ENCODE results near the gene CAPN1. TPM values are rescaled to one million over a fixed set of nuclear protein-coding genes. Genes with fewer than 3 reads are reported as not detected.
A peak's percentile ranks its signal among the peaks of the same experiment; 100 is the strongest.

CAPN1 gene
- total and polyA plus RNA-seq, 12 donors, result 20.6 to 333 (median 135) TPM

- peaks cover 0 to 38% of the 10 kb centered on the region in 2 donors for H3K36me3 ChIP-seq (replicated peaks in 1 of 2)
- intact Hi-C loops (cut with DNase I), result loop anchor here in 1 of 2 donors (5.0 kb wide), 1 partner anchor 47 kb away; no protein-coding TSS in a partner anchor
- H3K4me1 ChIP-seq (replicated peaks in 1 of 2), result peaks cover 12 to 22% of the 10 kb centered on the region in 2 donors
- no peaks in the 10 kb centered on the region for H3K27me3 ChIP-seq
- DNase-seq, result peak in 2 of 7 donors; percentile 24 to 57
- TF ChIP-seq POLR2A (IDR thresholded peaks at IDR 0.05) (no peak), CTCF (IDR thresholded peaks at IDR 0.05) (no peak)
- no peak overlapping the region for H3K27ac ChIP-seq
- H3K9me3 ChIP-seq (replicated peaks in 1 of 3), result no peaks in the 10 kb centered on the region
- WGBS, 4 donors, result 80 to 91% (median 84%) methylated on average over 18 to 22 of the region's 22 CpGs
- H3K4me3 ChIP-seq, result no peak overlapping the region
These were observed 2.4 kb downstream of the CAPN1 start for GRCh38 chr11:65184146-65184545.

GRCh38 chr11:65185171-65185570 is 3.4 kb downstream of the CAPN1 start:
- intact Hi-C loops (cut with DNase I), result no loop called here
- no peaks in the 10 kb centered on the region for H3K9me3 ChIP-seq (replicated peaks in 1 of 3)
- H3K4me1 ChIP-seq (replicated peaks in 1 of 2), result peaks cover 12 to 22% of the 10 kb centered on the region in 2 donors
- H3K4me3 ChIP-seq, result no peak overlapping the region
- TF ChIP-seq CTCF (IDR thresholded peaks at IDR 0.05) (no peak), POLR2A (IDR thresholded peaks at IDR 0.05) (no peak)
- peak in 1 of 7 donors; percentile 18 for DNase-seq
- peaks cover 0 to 48% of the 10 kb centered on the region in 2 donors for H3K36me3 ChIP-seq (replicated peaks in 1 of 2)
- no peaks in the 10 kb centered on the region for H3K27me3 ChIP-seq
- 82 to 94% (median 91%) methylated on average over 2 of the region's 2 CpGs for WGBS, 4 donors
- no peak overlapping the region for H3K27ac ChIP-seq

- Histone ChIP-seq H3K4me1 (replicated peaks in 1 of 2) (peaks cover 6 to 15% of the 10 kb centered on the region in 2 donors), H3K36me3 (replicated peaks in 1 of 2) (peaks cover 0 to 50% of the 10 kb centered on the region in 2 donors)
- 85 to 89% (median 87%) methylated on average over 16 to 18 of the region's 18 CpGs for WGBS, 4 donors
These were observed 4.2 kb downstream of the CAPN1 start for GRCh38 chr11:65185869-65186341.

GRCh38 chr11:65186701-65187100 is 5.0 kb downstream of the CAPN1 start:
- 93 to 96% (median 95%) methylated on average over 8 to 9 of the region's 9 CpGs for WGBS, 4 donors
- Histone ChIP-seq H3K27me3 (no peaks in the 10 kb centered on the region), H3K36me3 (replicated peaks in 1 of 2) (peaks cover 0 to 51% of the 10 kb centered on the region in 2 donors), H3K4me3 (no peak overlapping the region), H3K9me3 (replicated peaks in 1 of 3) (no peaks in the 10 kb centered on the region), H3K27ac (no peak overlapping the region), H3K4me1 (replicated peaks in 1 of 2) (peaks cover 5 to 13% of the 10 kb centered on the region in 2 donors)
- intact Hi-C loops (cut with DNase I), result no loop called here
- DNase-seq, result peak in 2 of 7 donors; percentile 13 to 39
- no peak for TF ChIP-seq POLR2A (IDR thresholded peaks at IDR 0.05)
- TF ChIP-seq CTCF (IDR thresholded peaks at IDR 0.05), result no peak

More at GRCh38 chr11:65185869-65186341, 4.2 kb downstream of the CAPN1 start:
- DNase-seq, result peak in 2 of 7 donors; percentile 23 to 48
- H3K4me3 ChIP-seq, result no peak overlapping the region
- TF ChIP-seq CTCF (IDR thresholded peaks at IDR 0.05) (no peak), POLR2A (IDR thresholded peaks at IDR 0.05) (no peak)
- intact Hi-C loops (cut with DNase I), result no loop called here
- H3K27me3 ChIP-seq, result no peaks in the 10 kb centered on the region
- no peak overlapping the region for H3K27ac ChIP-seq
- H3K9me3 ChIP-seq (replicated peaks in 1 of 3), result no peaks in the 10 kb centered on the region

All from adrenal gland (tissue), 12 donors.